Calu3 (cell line): Measurements from ENCODE around the gene SETD9. TPM values are rescaled to one million over a fixed set of nuclear protein-coding genes. Genes with fewer than 3 reads are reported as not detected.

Experiments used
- BruUV-seq: library from RNA; stranded (reverse); fragments of 400-500 nt; replicated peaks from 2 replicates; lab custom pipeline; 2021; lab: Mats Ljungman, UMichigan
- CTCF ChIA-PET: fragments of 300-600 bp; sonication (Branson Sonifier 250); formaldehyde crosslinking; loops from one replicate; lab custom pipeline; 2022; ENCODE audit warnings: antibody characterized with exemption; lab: Charles Lee
- DNase-seq: peaks from one replicate; pipeline ENCODE4 v3.0.0; 2022
- H3K27ac Mint-ChIP-seq: one replicate; pipeline ENCODE4 v1.8.0; 2022; ENCODE audit warnings: mixed read lengths; ENCODE audit not compliant: unreplicated experiment
- H3K27me3 Mint-ChIP-seq: one replicate; pipeline ENCODE4 v1.8.0; 2022; ENCODE audit warnings: mixed read lengths; ENCODE audit not compliant: unreplicated experiment
- H3K36me3 Mint-ChIP-seq: one replicate; pipeline ENCODE4 v1.8.0; 2022; ENCODE audit warnings: mild to moderate bottlenecking, moderate library complexity, mixed read lengths; ENCODE audit not compliant: insufficient read depth, unreplicated experiment
- H3K4me1 Mint-ChIP-seq: one replicate; pipeline ENCODE4 v1.8.0; 2022; ENCODE audit warnings: mild to moderate bottlenecking, low read depth, mixed read lengths; ENCODE audit not compliant: unreplicated experiment
- H3K4me3 Mint-ChIP-seq: one replicate; pipeline ENCODE4 v1.8.0; 2022; ENCODE audit warnings: mild to moderate bottlenecking, low read depth, moderate library complexity, mixed read lengths; ENCODE audit not compliant: unreplicated experiment
- H3K9me3 Mint-ChIP-seq: one replicate; pipeline ENCODE4 v1.8.0; 2022; ENCODE audit warnings: low read depth, mixed read lengths; ENCODE audit not compliant: unreplicated experiment
- intact Hi-C: fragments of 100-400 bp; cut with micrococcal nuclease; formaldehyde crosslinking; loops from one replicate; pipeline ENCODE4 v1.10.0; 2022; ENCODE audit not compliant: unreplicated experiment
- total RNA-seq: library from RNA; stranded (reverse); gene quantifications from 2 replicates; pipeline ENCODE4 v1.2.3, GENCODE V29; 2022
- TF ChIP-seq, protein P1 (sequence below): fragments of 200-600 bp; IDR thresholded peaks from one replicate; pipeline ENCODE4 v1.8.0; 2022; ENCODE audit warnings: antibody characterized with exemption; ENCODE audit not compliant: unreplicated experiment

SETD9 gene
- total RNA-seq, 1 experiment from 2014 or later, result 11.1 TPM

DNA sequence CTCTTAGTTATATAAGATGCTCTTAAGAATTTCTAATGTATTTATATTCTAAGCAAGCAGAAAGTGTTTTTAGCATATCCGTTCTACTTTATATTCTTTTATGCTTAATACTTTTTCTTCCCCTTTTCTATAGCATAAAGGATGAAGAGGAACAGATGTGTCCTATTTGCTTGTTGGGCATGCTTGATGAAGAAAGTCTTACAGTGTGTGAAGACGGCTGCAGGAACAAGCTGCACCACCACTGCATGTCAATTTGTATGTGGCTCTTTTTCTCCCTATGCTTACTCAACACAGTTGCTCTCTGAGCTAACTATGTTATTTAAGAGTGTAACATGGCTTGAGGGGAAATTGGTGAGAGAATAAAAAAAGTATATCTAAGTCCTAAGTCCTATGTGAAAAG is 37.6 kb upstream of the SETD9 start:
- Mint-ChIP-seq H3K9me3 (no peaks in the 10 kb centered on the region), H3K36me3 (peaks cover 65% of the 10 kb centered on the region), H3K4me3 (no peak overlapping the region), H3K4me1 (no peaks in the 10 kb centered on the region), H3K27ac (peak overlapping the region; percentile 2), H3K27me3 (no peaks in the 10 kb centered on the region)
- no peak for DNase-seq
- intact Hi-C loops, result no loop called here
- CTCF ChIA-PET, result no interaction called here
- no TSS peak for BruUV-seq
- TF ChIP-seq, protein P1, sequence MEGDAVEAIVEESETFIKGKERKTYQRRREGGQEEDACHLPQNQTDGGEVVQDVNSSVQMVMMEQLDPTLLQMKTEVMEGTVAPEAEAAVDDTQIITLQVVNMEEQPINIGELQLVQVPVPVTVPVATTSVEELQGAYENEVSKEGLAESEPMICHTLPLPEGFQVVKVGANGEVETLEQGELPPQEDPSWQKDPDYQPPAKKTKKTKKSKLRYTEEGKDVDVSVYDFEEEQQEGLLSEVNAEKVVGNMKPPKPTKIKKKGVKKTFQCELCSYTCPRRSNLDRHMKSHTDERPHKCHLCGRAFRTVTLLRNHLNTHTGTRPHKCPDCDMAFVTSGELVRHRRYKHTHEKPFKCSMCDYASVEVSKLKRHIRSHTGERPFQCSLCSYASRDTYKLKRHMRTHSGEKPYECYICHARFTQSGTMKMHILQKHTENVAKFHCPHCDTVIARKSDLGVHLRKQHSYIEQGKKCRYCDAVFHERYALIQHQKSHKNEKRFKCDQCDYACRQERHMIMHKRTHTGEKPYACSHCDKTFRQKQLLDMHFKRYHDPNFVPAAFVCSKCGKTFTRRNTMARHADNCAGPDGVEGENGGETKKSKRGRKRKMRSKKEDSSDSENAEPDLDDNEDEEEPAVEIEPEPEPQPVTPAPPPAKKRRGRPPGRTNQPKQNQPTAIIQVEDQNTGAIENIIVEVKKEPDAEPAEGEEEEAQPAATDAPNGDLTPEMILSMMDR, result no peak

GRCh38 chr5:56873056-56873455 is 36.3 kb upstream of the SETD9 start:
- Mint-ChIP-seq H3K4me3 (no peak overlapping the region), H3K36me3 (peaks cover 63% of the 10 kb centered on the region)
- DNase-seq, result no peak

DNA sequence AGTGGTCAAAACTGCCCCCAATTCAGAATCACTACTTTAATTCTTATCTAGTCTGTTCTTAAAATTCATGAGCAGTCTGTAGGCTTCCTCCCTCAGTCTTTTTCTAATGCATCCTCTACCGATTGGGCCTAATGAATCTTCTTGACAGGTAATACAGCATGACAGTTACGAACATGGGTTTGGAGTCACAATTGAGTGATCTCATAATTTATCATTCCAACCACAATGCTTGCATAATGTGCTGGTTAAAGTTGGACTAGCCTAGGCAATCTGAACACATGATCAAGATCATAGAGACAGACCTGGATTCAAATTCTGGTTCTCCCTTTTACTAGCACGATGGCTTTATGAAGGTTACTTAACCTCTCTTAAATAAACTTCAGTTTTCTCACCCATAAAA is 33.1 kb upstream of the SETD9 start:
- no TSS peak for BruUV-seq
- H3K4me1 Mint-ChIP-seq, result no peaks in the 10 kb centered on the region
- no peaks in the 10 kb centered on the region for H3K27me3 Mint-ChIP-seq
- CTCF ChIA-PET, result no interaction called here
- H3K36me3 Mint-ChIP-seq, result peaks cover 55% of the 10 kb centered on the region
- H3K27ac Mint-ChIP-seq, result no peak overlapping the region
- no peak overlapping the region for H3K4me3 Mint-ChIP-seq
- H3K9me3 Mint-ChIP-seq, result no peaks in the 10 kb centered on the region
- TF ChIP-seq, protein P1, result no peak
- intact Hi-C loops, result no loop called here
- no peak for DNase-seq

More at GRCh38 chr5:56873056-56873455, 36.3 kb upstream of the SETD9 start:
- Mint-ChIP-seq H3K4me1 (no peaks in the 10 kb centered on the region), H3K27ac (no peak overlapping the region), H3K27me3 (no peaks in the 10 kb centered on the region), H3K9me3 (no peaks in the 10 kb centered on the region)
- TF ChIP-seq, protein P1, result no peak
- intact Hi-C loops, result no loop called here
- CTCF ChIA-PET, result no interaction called here
- TSS peak; percentile 2 for BruUV-seq

GRCh38 chr5:56881571-56881970 is 27.8 kb upstream of the SETD9 start:
- no peaks in the 10 kb centered on the region for H3K27me3 Mint-ChIP-seq
- intact Hi-C loops, result no loop called here
- no peaks in the 10 kb centered on the region for H3K4me1 Mint-ChIP-seq
- peaks cover 43% of the 10 kb centered on the region for H3K36me3 Mint-ChIP-seq
- DNase-seq, result no peak
- TF ChIP-seq, protein P1, result no peak
- no peak overlapping the region for H3K27ac Mint-ChIP-seq
- H3K9me3 Mint-ChIP-seq, result no peaks in the 10 kb centered on the region
- no TSS peak for BruUV-seq
- CTCF ChIA-PET, result no interaction called here
- H3K4me3 Mint-ChIP-seq, result no peak overlapping the region
